Spinal cord (tissue), 10 donors: ENCODE data around the gene RACGAP1. TPM values are rescaled to one million over a fixed set of nuclear protein-coding genes. Genes with fewer than 3 reads are reported as not detected.

Experiments
- DNase-seq, 6 donors: peaks; one replicate each; pipeline versions ENCODE4 v3.0.0 to v3.0.0-alpha.2; 2013 to 2015; ENCODE audit warnings: low spot score in 6 of 6, low read depth in 4 of 6
- H3K27ac ChIP-seq: one replicate; pipeline ENCODE4 v1.5.1; 2013; ENCODE audit warnings: low read depth, low read length, control low read depth
- H3K27me3 ChIP-seq: one replicate; pipeline ENCODE4 v1.6.1; 2013; ENCODE audit warnings: low read length; ENCODE audit not compliant: control insufficient read depth, insufficient read depth
- H3K36me3 ChIP-seq: one replicate; pipeline ENCODE4 v1.6.1; 2013; ENCODE audit warnings: low read length; ENCODE audit not compliant: control insufficient read depth, insufficient read depth
- H3K4me1 ChIP-seq: one replicate; pipeline ENCODE4 v1.6.1; 2013; ENCODE audit warnings: low read length; ENCODE audit not compliant: control insufficient read depth, insufficient read depth
- H3K4me3 ChIP-seq: one replicate; pipeline ENCODE4 v1.5.1; 2013; ENCODE audit warnings: low read depth, low read length, control low read depth
- H3K9me3 ChIP-seq: one replicate; pipeline ENCODE4 v1.6.1; 2013; ENCODE audit warnings: low read length; ENCODE audit not compliant: control insufficient read depth, insufficient read depth
- WGBS: methylation state at CpG from one replicate; pipeline ENCODE4 v1.1.5; 2013; ENCODE audit warnings: missing lambda C conversion rate; ENCODE audit not compliant: insufficient coverage; 5-methylcytosine and 5-hydroxymethylcytosine counted together
- polyA plus RNA-seq, 2 donors: library from polyadenylated mRNA; unstranded; fragments of 120-200 nt; gene quantifications; one replicate each; pipeline ENCODE4 v1.2.1, GENCODE V29; 2013; ENCODE audit not compliant: insufficient read length in 2 of 2
- total RNA-seq, 2 donors: library from RNA; depleted of rRNA in 1 of 2; stranded (reverse); fragments of 120-200 nt in 1 of 2; fragments of >200 nt in 1 of 2; gene quantifications; one replicate each; pipeline versions ENCODE4 v1.2.3 to v1.2.4, GENCODE V29; 2013 to 2014
- donor health status: healthy.

RACGAP1 gene
- total and polyA plus RNA-seq, 4 donors: 32.1 to 46.2 (median 40.6) TPM

DNA sequence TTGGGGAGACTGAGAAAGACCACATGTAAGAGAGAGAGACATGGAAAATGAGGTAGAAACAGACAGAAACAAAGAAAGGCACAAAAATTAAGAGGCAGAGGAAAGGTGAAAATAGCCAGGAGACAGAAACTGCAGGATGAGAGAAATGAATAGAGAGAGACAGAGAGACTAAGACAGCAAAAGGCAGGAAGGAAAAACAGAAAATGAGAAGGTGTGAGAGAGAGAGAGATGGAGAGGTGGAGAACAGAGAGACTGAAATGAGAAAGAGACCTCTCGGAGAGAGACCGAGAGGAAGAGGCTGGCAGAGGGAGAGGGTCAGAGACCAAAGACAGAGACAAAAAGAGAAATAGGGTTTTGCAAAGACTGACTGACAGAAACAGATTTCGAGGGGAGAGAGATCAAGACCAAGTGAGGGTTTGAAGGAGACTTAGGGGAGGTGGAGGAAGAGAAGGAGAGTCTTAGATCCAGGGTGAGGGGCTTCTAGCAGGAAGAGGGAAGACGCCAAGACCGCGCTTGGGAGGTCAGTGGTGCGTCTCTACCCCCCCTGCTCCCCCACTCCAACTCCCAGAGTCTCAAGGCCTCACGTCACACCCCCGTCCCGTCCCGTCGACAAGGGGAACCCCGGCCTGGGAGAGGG, 64.7 kb downstream of the RACGAP1 start:
- WGBS: 31% methylated on average over 9 of the region's 13 CpGs
- H3K27me3 ChIP-seq: peaks cover 53% of the 10 kb centered on the region
- H3K36me3 ChIP-seq: no peaks in the 10 kb centered on the region
- DNase-seq: no peak
- H3K4me1 ChIP-seq: peaks cover 35% of the 10 kb centered on the region
- no peaks in the 10 kb centered on the region for H3K9me3 ChIP-seq
- no peak overlapping the region for H3K27ac ChIP-seq
- H3K4me3 ChIP-seq: no peak overlapping the region

GRCh38 chr12:49959685-49960473, 65.4 kb downstream of the RACGAP1 start:
- H3K36me3 ChIP-seq: no peaks in the 10 kb centered on the region
- no peaks in the 10 kb centered on the region for H3K9me3 ChIP-seq
- H3K27ac ChIP-seq: no peak overlapping the region
- no peak overlapping the region for H3K4me3 ChIP-seq
- peaks cover 59% of the 10 kb centered on the region for H3K27me3 ChIP-seq
- peaks cover 38% of the 10 kb centered on the region for H3K4me1 ChIP-seq
- DNase-seq: no peak
- WGBS: 38% methylated on average over 9 of the region's 11 CpGs

DNA sequence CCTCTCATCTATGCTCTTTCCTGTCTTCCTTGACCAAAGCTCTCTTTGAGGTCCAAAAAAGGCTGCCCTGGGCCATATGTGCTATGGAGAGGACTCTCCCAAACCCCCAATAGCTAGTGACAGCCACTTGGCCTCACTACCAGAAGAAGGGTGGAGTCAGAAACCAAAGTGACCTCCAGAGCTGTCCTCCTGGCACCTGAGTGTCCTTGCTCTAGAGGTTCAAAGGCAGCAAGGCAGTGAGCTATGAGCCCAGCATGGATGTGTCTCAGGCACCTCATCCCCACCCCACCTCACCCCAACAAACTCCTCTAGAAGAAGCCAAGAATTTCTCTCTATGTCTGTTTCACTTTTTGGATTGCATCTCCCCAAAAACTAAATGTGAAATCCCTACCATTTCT, 67.7 kb downstream of the RACGAP1 start:
- DNase-seq: no peak
- Histone ChIP-seq H3K27me3 (peaks cover 71% of the 10 kb centered on the region), H3K9me3 (no peaks in the 10 kb centered on the region), H3K36me3 (no peaks in the 10 kb centered on the region), H3K4me3 (no peak overlapping the region), H3K4me1 (peaks cover 29% of the 10 kb centered on the region), H3K27ac (no peak overlapping the region)

- Histone ChIP-seq H3K4me3 (no peak overlapping the region), H3K4me1 (peaks cover 23% of the 10 kb centered on the region), H3K27ac (no peak overlapping the region), H3K27me3 (peaks cover 67% of the 10 kb centered on the region), H3K9me3 (no peaks in the 10 kb centered on the region), H3K36me3 (no peaks in the 10 kb centered on the region)
- 74% methylated on average over 4 of the region's 6 CpGs for WGBS
- no peak for DNase-seq
Observed at GRCh38 chr12:49956663-49957569, 68.4 kb downstream of the RACGAP1 start.

GRCh38 chr12:49955899-49956662, 69.2 kb downstream of the RACGAP1 start:
- Histone ChIP-seq H3K36me3 (no peaks in the 10 kb centered on the region), H3K4me3 (no peak overlapping the region), H3K27ac (no peak overlapping the region), H3K4me1 (peaks cover 18% of the 10 kb centered on the region), H3K27me3 (peaks cover 63% of the 10 kb centered on the region), H3K9me3 (no peaks in the 10 kb centered on the region)
- WGBS: 63% methylated on average over 6 of the region's 13 CpGs
- DNase-seq: no peak

- Histone ChIP-seq H3K9me3 (no peaks in the 10 kb centered on the region), H3K36me3 (no peaks in the 10 kb centered on the region), H3K4me1 (peaks cover 13% of the 10 kb centered on the region), H3K4me3 (no peak overlapping the region), H3K27me3 (peaks cover 54% of the 10 kb centered on the region), H3K27ac (no peak overlapping the region)
- no peak for DNase-seq
- WGBS: 23% methylated on average over 49 of the region's 53 CpGs
Observed at GRCh38 chr12:49954863-49955830, 70.1 kb downstream of the RACGAP1 start.

- no peak for DNase-seq
- Histone ChIP-seq H3K4me3 (no peak overlapping the region), H3K27ac (no peak overlapping the region), H3K4me1 (peaks cover 4% of the 10 kb centered on the region), H3K9me3 (no peaks in the 10 kb centered on the region), H3K36me3 (no peaks in the 10 kb centered on the region), H3K27me3 (peaks cover 44% of the 10 kb centered on the region)
- 75% methylated on average over 17 of the region's 21 CpGs for WGBS
Observed at GRCh38 chr12:49953961-49954846, 71.1 kb downstream of the RACGAP1 start.

- peaks cover 4% of the 10 kb centered on the region for H3K4me1 ChIP-seq
- H3K4me3 ChIP-seq: no peak overlapping the region
- H3K9me3 ChIP-seq: no peaks in the 10 kb centered on the region
- H3K27ac ChIP-seq: no peak overlapping the region
- peaks cover 38% of the 10 kb centered on the region for H3K27me3 ChIP-seq
- no peaks in the 10 kb centered on the region for H3K36me3 ChIP-seq
- DNase-seq: no peak
- WGBS: 87% methylated on average over 3 of the region's 4 CpGs
Observed at GRCh38 chr12:49953151-49953550, 72.1 kb downstream of the RACGAP1 start.
